Tibial artery (tissue), 4 donors: ENCODE measurements around the gene OPN3.

Source experiments
- DNase-seq, 2 donors: peaks; one replicate each; pipeline ENCODE4 v3.0.0-alpha.2; 2019
- H3K27ac ChIP-seq, 2 donors: fragments of 200-600 bp; sonication (generic) in 1 of 2; 1 replicate in 1 of 2; 2 replicates in 1 of 2; pipeline ENCODE4 v1.5.1; 2018 to 2019; ENCODE audit warnings: mild to moderate bottlenecking in 1 of 2
- H3K27me3 ChIP-seq, 2 donors: fragments of 200-600 bp; sonication (generic) in 1 of 2; one replicate each; pipeline versions ENCODE4 v1.5.1 to v1.6.0; 2016 to 2019
- H3K36me3 ChIP-seq, 3 donors: fragments of 200-600 bp; sonication (generic) in 2 of 3; one replicate each; pipeline ENCODE4 v1.5.1; 2016 to 2019; ENCODE audit warnings: mild to moderate bottlenecking in 2 of 3
- H3K4me1 ChIP-seq, 4 donors: fragments of 200-600 bp; sonication (generic) in 2 of 4; 1 replicate in 3 of 4; 2 replicates in 1 of 4; pipeline ENCODE4 v1.5.1; 2016 to 2019
- H3K4me3 ChIP-seq, 2 donors: fragments of 200-600 bp; sonication (generic) in 1 of 2; 1 replicate in 1 of 2; 2 replicates in 1 of 2; pipeline ENCODE4 v1.5.1; 2018 to 2019; ENCODE audit warnings: mild to moderate bottlenecking in 2 of 2
- H3K9me3 ChIP-seq, 3 donors: fragments of 200-600 bp; sonication (generic) in 1 of 3; one replicate each; pipeline ENCODE4 v1.5.1; 2016 to 2019
- CTCF ChIP-seq, 2 experiments: fragments of 200-600 bp in 1 of 2; fragments of 450-650 bp in 1 of 2; IDR thresholded peaks; one replicate each; pipeline ENCODE4 v1.5.1; 2017 to 2019; ENCODE audit warnings: antibody characterized with exemption in 2 of 2, mild to moderate bottlenecking in 1 of 2, moderate library complexity in 1 of 2
- intact Hi-C: fragments of 100-400 bp; cut with DNase I; formaldehyde crosslinking; loops from one replicate; pipeline ENCODE4 v1.15.0; 2023; ENCODE audit warnings: low total_unique reads

Gene OPN3

GRCh38 chr1:241555526-241555925 is 84.6 kb downstream of the OPN3 start:
- no peak for TF ChIP-seq CTCF (IDR thresholded peaks at IDR 0.05)
- no peak overlapping the region for H3K27ac ChIP-seq
- intact Hi-C loops, result no loop called here
- H3K9me3 ChIP-seq, result no peaks in the 10 kb centered on the region
- DNase-seq, result no peak
- H3K27me3 ChIP-seq, result no peaks in the 10 kb centered on the region
- no peak overlapping the region for H3K4me3 ChIP-seq
- H3K36me3 ChIP-seq, result no peaks in the 10 kb centered on the region
- no peaks in the 10 kb centered on the region for H3K4me1 ChIP-seq

- TF ChIP-seq CTCF (IDR thresholded peaks at IDR 0.05), result no peak
- intact Hi-C loops, result no loop called here
- H3K9me3 ChIP-seq, result no peaks in the 10 kb centered on the region
Measured at GRCh38 chr1:241553886-241554592, 86.1 kb downstream of the OPN3 start.

GRCh38 chr1:241551759-241552638 is 88.2 kb downstream of the OPN3 start:
- H3K4me3 ChIP-seq, result no peak overlapping the region
- intact Hi-C loops, result no loop called here
- no peak overlapping the region for H3K27ac ChIP-seq
- no peak for TF ChIP-seq CTCF (IDR thresholded peaks at IDR 0.05)
- no peaks in the 10 kb centered on the region for H3K36me3 ChIP-seq
- DNase-seq, result peak in 1 of 2 donors; percentile 65
- no peaks in the 10 kb centered on the region for H3K27me3 ChIP-seq
- H3K9me3 ChIP-seq, result no peaks in the 10 kb centered on the region
- no peaks in the 10 kb centered on the region for H3K4me1 ChIP-seq

More at GRCh38 chr1:241553886-241554592, 86.1 kb downstream of the OPN3 start:
- no peak for DNase-seq
- H3K36me3 ChIP-seq, result no peaks in the 10 kb centered on the region
- H3K4me3 ChIP-seq, result no peak overlapping the region
- no peaks in the 10 kb centered on the region for H3K27me3 ChIP-seq
- no peak overlapping the region for H3K27ac ChIP-seq
- H3K4me1 ChIP-seq, result no peaks in the 10 kb centered on the region

GRCh38 chr1:241550318-241550717 is 89.9 kb downstream of the OPN3 start:
- intact Hi-C loops, result no loop called here
- no peak for TF ChIP-seq CTCF (IDR thresholded peaks at IDR 0.05)
- no peaks in the 10 kb centered on the region for H3K36me3 ChIP-seq
- no peak for DNase-seq
- no peaks in the 10 kb centered on the region for H3K9me3 ChIP-seq
- no peak overlapping the region for H3K4me3 ChIP-seq
- no peaks in the 10 kb centered on the region for H3K4me1 ChIP-seq
- no peak overlapping the region for H3K27ac ChIP-seq
- H3K27me3 ChIP-seq, result no peaks in the 10 kb centered on the region

GRCh38 chr1:241548008-241548407 is 92.2 kb downstream of the OPN3 start:
- Histone ChIP-seq H3K9me3 (no peaks in the 10 kb centered on the region), H3K36me3 (no peaks in the 10 kb centered on the region), H3K27ac (no peak overlapping the region), H3K4me1 (no peaks in the 10 kb centered on the region), H3K27me3 (no peaks in the 10 kb centered on the region), H3K4me3 (no peak overlapping the region)
- intact Hi-C loops, result no loop called here
- no peak for DNase-seq
- TF ChIP-seq CTCF (IDR thresholded peaks at IDR 0.05), result no peak
